SK-N-SH (cell line): ENCODE data around the gene AP5M1. TPM values are rescaled to one million over a fixed set of nuclear protein-coding genes. Genes with fewer than 3 reads are reported as not detected.
"Not testable (repeated sequence)": the region's sequence is repeated elsewhere in the genome, so short reads cannot be mapped to it uniquely, and the experiment has no call there.

Experiments
- CTCF ChIA-PET: fragments of 300-600, 350-600 bp; formaldehyde crosslinking; extraction: SDS; loops from one replicate; lab custom pipeline; 2021; lab: Yijun Ruan, JAX
- POLR2A ChIA-PET: fragments of 350-600 bp; sonication (Branson Sonifier 250); formaldehyde crosslinking; extraction: SDS; loops from one replicate; lab custom pipeline; 2020; ENCODE audit warnings: antibody characterized with exemption, inconsistent platforms; lab: Yijun Ruan, JAX
- DNase-seq: peaks from one replicate; pipeline ENCODE4 v3.0.0; 2012
- H2AFZ ChIP-seq: fragments of 200-600 bp; sonication (generic); 2 replicates; pipeline ENCODE4 v1.8.1; 2016; ENCODE audit warnings: antibody characterized with exemption, mild to moderate bottlenecking, low read depth
- H3F3A ChIP-seq: fragments of 200-600 bp; sonication (generic); replicated peaks from 2 replicates; pipeline ENCODE3; 2016; ENCODE audit warnings: antibody characterized with exemption, mild to moderate bottlenecking; ENCODE audit not compliant: insufficient read depth
- H3K27ac ChIP-seq, 2 experiments: fragments of 200-500 bp in 1 of 2; fragments of 200-600 bp in 1 of 2; sonication (Bioruptor generic) in 1 of 2; sonication (generic), shearing (Covaris generic) in 1 of 2; 2 replicates each; pipeline versions ENCODE4 v1.5.1 to v1.6.1; 2014 to 2016; ENCODE audit warnings: low read depth in 2 of 2, inconsistent platforms in 1 of 2, low read length in 1 of 2, mild to moderate bottlenecking in 1 of 2, mixed read lengths in 1 of 2
- H3K27me3 ChIP-seq: fragments of 200-600 bp; sonication (generic), shearing (Covaris generic); 2 replicates; pipeline ENCODE4 v1.6.1; 2016; ENCODE audit warnings: mixed run types; ENCODE audit not compliant: insufficient read depth
- H3K36me3 ChIP-seq, 2 experiments: fragments of 200-500 bp in 1 of 2; fragments of 200-600 bp in 1 of 2; sonication (Bioruptor generic) in 1 of 2; sonication (generic) in 1 of 2; replicated peaks in 1 of 2; 2 replicates each; pipeline versions ENCODE3 to v1.5.1; 2014 to 2016; ENCODE audit warnings: low read length in 1 of 2, mild to moderate bottlenecking in 1 of 2; ENCODE audit not compliant: insufficient read depth in 2 of 2, control insufficient read depth in 1 of 2
- H3K4me1 ChIP-seq, 2 experiments: fragments of 200-500 bp in 1 of 2; fragments of 200-600 bp in 1 of 2; sonication (Bioruptor generic) in 1 of 2; sonication (generic), shearing (Covaris generic) in 1 of 2; 2 replicates each; pipeline versions ENCODE4 v1.5.1 to v1.6.1; 2014 to 2016; ENCODE audit warnings: low read depth in 1 of 2, low read length in 1 of 2, mixed run types in 1 of 2; ENCODE audit not compliant: insufficient read depth in 2 of 2, control insufficient read depth in 1 of 2
- H3K4me2 ChIP-seq: fragments of 200-600 bp; sonication (generic), shearing (Covaris generic); 2 replicates; pipeline ENCODE4 v1.6.1; 2017; ENCODE audit warnings: mixed run types
- H3K4me3 ChIP-seq, 2 experiments: fragments of 200-500 bp in 1 of 2; fragments of 200-600 bp in 1 of 2; sonication (Bioruptor generic) in 1 of 2; sonication (generic), shearing (Covaris generic) in 1 of 2; 2 replicates each; pipeline versions ENCODE4 v1.5.1 to v1.8.1; 2014 to 2016; ENCODE audit warnings: low read depth in 2 of 2, inconsistent platforms in 1 of 2, low read length in 1 of 2, mild to moderate bottlenecking in 1 of 2, mixed read lengths in 1 of 2, moderate library complexity in 1 of 2
- H3K79me2 ChIP-seq: fragments of 200-600 bp; sonication (generic); 2 replicates; pipeline ENCODE4 v1.8.1; 2017; ENCODE audit warnings: mild to moderate bottlenecking; ENCODE audit not compliant: insufficient read depth
- H3K9ac ChIP-seq: fragments of 200-600 bp; sonication (generic); 2 replicates; pipeline ENCODE4 v1.6.1; 2017; ENCODE audit warnings: mixed run types
- H3K9me2 ChIP-seq: fragments of 200-600 bp; sonication (generic); 2 replicates; pipeline ENCODE4 v1.6.1; 2017; ENCODE audit warnings: mixed run types
- H3K9me3 ChIP-seq: fragments of 200-600 bp; sonication (generic); 2 replicates; pipeline ENCODE4 v1.6.1; 2017; ENCODE audit warnings: mixed run types, mild to moderate bottlenecking, moderate library complexity
- H4K20me1 ChIP-seq: fragments of 200-600 bp; sonication (generic); 2 replicates; pipeline ENCODE4 v1.6.1; 2017; ENCODE audit warnings: mild to moderate bottlenecking, mixed run types; ENCODE audit not compliant: insufficient read depth
- CHD2 ChIP-seq: fragments of 150-350 bp; IDR thresholded peaks from 2 replicates; pipeline ENCODE4 v1.6.1; 2018; ENCODE audit warnings: low read length; ENCODE audit not compliant: partially characterized antibody
- ELF1 ChIP-seq: IDR thresholded peaks from 2 replicates; pipeline ENCODE4 v1.4.0; 2012
- EP300 ChIP-seq, 2 experiments: IDR thresholded peaks; 2 replicates each; pipeline versions ENCODE4 v1.4.0 to v1.6.1; 2012; ENCODE audit warnings: borderline replicate concordance in 1 of 2, low read depth in 1 of 2, low read length in 1 of 2
- EZH2phosphoT487 ChIP-seq: fragments of 200-600 bp; sonication (generic); IDR thresholded peaks from 2 replicates; pipeline ENCODE4 v1.6.1; 2017; ENCODE audit warnings: low read depth, mixed run types, mild to moderate bottlenecking, antibody characterized with exemption, moderate library complexity, borderline replicate concordance
- FOXJ3 ChIP-seq: sonication (generic); formaldehyde crosslinking; IDR thresholded peaks from 2 replicates; pipeline ENCODE4 v1.5.1; 2020; ENCODE audit warnings: mild to moderate bottlenecking, missing genetic modification reagents
- FOXM1 ChIP-seq: IDR thresholded peaks from 2 replicates; pipeline ENCODE4 v1.4.0; 2012; ENCODE audit warnings: low read depth, mild to moderate bottlenecking
- GABPA ChIP-seq: IDR thresholded peaks from 2 replicates; pipeline ENCODE4 v1.4.0; 2012; ENCODE audit warnings: low read depth, mild to moderate bottlenecking
- MEF2A ChIP-seq: IDR thresholded peaks from 2 replicates; pipeline ENCODE4 v1.4.0; 2012; ENCODE audit warnings: low read depth, borderline replicate concordance
- RCOR1 ChIP-seq: fragments of 150-350 bp; IDR thresholded peaks from 2 replicates; pipeline ENCODE4 v1.6.1; 2017; ENCODE audit warnings: antibody characterized with exemption, low read length
- SIN3A ChIP-seq: IDR thresholded peaks from 2 replicates; pipeline ENCODE4 v1.6.1; 2012; ENCODE audit warnings: low read depth, mild to moderate bottlenecking, low read length, moderate library complexity, borderline replicate concordance
- YY1 ChIP-seq: IDR thresholded peaks from 2 replicates; pipeline ENCODE4 v1.4.0; 2012; ENCODE audit warnings: low read depth, mild to moderate bottlenecking
- WGBS: methylation state at CpG from one replicate; pipeline ENCODE4 v1.1.6; 2017; ENCODE audit warnings: low lambda C conversion rate; 5-methylcytosine and 5-hydroxymethylcytosine counted together
- polyA plus RNA-seq, 3 experiments: library from polyadenylated mRNA; depleted of rRNA; stranded (reverse); fragments of >200 nt; gene quantifications; 2 replicates each; pipeline ENCODE4 v1.2.3, GENCODE V29; 2012
- TF ChIP-seq, protein P1 (sequence below): fragments of 200-600 bp; sonication (generic); IDR thresholded peaks from 2 replicates; pipeline ENCODE4 v1.6.1; 2017; ENCODE audit warnings: antibody characterized with exemption, mild to moderate bottlenecking, moderate library complexity
- TF ChIP-seq, protein P2 (sequence below): IDR thresholded peaks from 2 replicates; pipeline ENCODE4; 2012
- TF ChIP-seq, protein P3 (sequence below): fragments of 150-350 bp; IDR thresholded peaks from 2 replicates; pipeline ENCODE4 v1.6.1; 2016; ENCODE audit warnings: mild to moderate bottlenecking, low read depth, low read length
- TF ChIP-seq, protein P4 (sequence below): IDR thresholded peaks from 2 replicates; pipeline ENCODE4 v1.4.0; 2012; ENCODE audit warnings: low read depth
- TF ChIP-seq, protein P5 (sequence below): fragments of 150-350 bp; IDR thresholded peaks from 2 replicates; pipeline ENCODE4 v1.6.1; 2017; ENCODE audit warnings: antibody characterized with exemption, low read length, low read depth, borderline replicate concordance
- TF ChIP-seq, protein P6 (sequence below): IDR thresholded peaks from 2 replicates; pipeline ENCODE4 v1.6.1; 2012; ENCODE audit warnings: mild to moderate bottlenecking, low read depth, low read length, moderate library complexity

Gene AP5M1
- polyA plus RNA-seq, 1 of the 3 experiments (the other 2 are of a cell fraction), result 13.1 TPM

DNA sequence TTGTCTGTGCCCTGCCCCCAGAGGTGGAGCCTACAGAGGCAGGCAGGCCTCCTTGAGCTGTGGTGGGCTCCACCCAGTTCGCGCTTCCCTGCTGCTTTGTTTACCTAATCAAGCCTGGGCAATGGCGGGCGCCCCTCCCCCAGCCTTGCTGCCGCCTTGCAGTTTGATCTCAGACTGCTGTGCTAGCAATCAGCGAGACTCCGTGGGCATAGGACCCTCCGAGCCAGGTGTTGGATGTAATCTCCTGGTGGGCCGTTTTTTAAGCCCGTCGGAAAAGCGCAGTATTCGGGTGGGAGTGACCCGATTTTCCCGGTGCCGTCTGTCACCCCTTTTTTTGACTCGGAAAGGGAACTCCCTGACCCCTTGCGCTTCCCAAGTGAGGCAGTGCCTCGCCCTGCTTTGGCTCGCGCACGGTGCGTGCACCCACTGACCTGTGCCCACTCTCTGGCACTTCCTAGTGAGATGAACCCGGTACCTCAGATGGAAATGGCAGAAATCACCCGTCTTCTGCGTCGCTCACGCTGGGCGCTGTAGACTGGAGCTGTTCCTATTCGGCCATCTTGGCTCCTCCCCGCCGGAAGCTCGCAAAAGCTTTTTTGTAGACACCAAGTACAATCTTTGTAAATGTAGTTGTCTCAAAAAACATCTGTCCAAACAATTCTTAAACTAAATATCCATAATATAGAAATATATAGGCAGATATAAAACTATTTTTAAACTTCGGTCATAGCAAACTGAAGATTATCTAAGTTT is 75.0 kb downstream of the AP5M1 start:
- 16% methylated on average over 30 of the region's 34 CpGs for WGBS
- H3K9ac ChIP-seq, result not testable (repeated sequence)

DNA sequence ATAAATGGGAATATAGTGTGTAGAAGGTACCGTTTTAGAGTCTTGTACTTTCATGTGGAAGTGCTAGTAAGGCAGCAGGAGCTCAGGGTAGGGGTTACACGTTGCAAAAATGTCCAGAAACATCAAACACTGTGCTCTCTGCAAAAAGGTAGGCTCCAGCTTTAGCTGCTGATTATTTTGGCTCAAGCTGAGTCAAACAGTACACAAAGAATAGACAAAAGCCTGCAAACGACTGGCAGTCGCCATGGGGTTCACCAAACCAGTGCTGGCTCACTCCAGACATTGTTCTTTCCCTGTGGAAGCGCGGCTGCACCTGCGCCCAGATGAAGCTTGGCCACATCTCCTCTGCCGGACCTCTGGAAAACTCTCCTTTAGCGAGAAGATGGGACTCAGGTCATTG is 76.3 kb downstream of the AP5M1 start:
- Histone ChIP-seq H3K79me2 (no peaks in the 10 kb centered on the region), H2AFZ (no peak overlapping the region), H3K9me2 (no peaks in the 10 kb centered on the region), H3K36me3 (no peaks in the 10 kb centered on the region), H4K20me1 (no peaks in the 10 kb centered on the region), H3K4me2 (no peak overlapping the region), H3F3A (no peaks in the 10 kb centered on the region), H3K9me3 (no peaks in the 10 kb centered on the region), H3K4me3 (no peak overlapping the region), H3K27me3 (no peaks in the 10 kb centered on the region), H3K27ac (no peak overlapping the region)
- ChIA-PET POLR2A (no interaction called here), CTCF (interaction anchor here (1.3 kb wide), 1 partner anchor 871 kb away, joined by 3 read pairs; no protein-coding TSS in a partner anchor)
- no peak for DNase-seq
- TF ChIP-seq EZH2phosphoT487 (no peak), GABPA (no peak), SIN3A (no peak), YY1 (no peak), CHD2 (no peak), ELF1 (no peak), MEF2A (no peak), FOXM1 (no peak), RCOR1 (no peak), EP300 (IDR thresholded peaks at IDR 0.05; ENCODE audit: borderline replicate concordance in 1 of 2, low read depth in 1 of 2, low read length in 1 of 2) (no peak), FOXJ3 (no peak)
- TF ChIP-seq, protein P1, sequence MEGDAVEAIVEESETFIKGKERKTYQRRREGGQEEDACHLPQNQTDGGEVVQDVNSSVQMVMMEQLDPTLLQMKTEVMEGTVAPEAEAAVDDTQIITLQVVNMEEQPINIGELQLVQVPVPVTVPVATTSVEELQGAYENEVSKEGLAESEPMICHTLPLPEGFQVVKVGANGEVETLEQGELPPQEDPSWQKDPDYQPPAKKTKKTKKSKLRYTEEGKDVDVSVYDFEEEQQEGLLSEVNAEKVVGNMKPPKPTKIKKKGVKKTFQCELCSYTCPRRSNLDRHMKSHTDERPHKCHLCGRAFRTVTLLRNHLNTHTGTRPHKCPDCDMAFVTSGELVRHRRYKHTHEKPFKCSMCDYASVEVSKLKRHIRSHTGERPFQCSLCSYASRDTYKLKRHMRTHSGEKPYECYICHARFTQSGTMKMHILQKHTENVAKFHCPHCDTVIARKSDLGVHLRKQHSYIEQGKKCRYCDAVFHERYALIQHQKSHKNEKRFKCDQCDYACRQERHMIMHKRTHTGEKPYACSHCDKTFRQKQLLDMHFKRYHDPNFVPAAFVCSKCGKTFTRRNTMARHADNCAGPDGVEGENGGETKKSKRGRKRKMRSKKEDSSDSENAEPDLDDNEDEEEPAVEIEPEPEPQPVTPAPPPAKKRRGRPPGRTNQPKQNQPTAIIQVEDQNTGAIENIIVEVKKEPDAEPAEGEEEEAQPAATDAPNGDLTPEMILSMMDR, result no peak
- TF ChIP-seq, protein P2, sequence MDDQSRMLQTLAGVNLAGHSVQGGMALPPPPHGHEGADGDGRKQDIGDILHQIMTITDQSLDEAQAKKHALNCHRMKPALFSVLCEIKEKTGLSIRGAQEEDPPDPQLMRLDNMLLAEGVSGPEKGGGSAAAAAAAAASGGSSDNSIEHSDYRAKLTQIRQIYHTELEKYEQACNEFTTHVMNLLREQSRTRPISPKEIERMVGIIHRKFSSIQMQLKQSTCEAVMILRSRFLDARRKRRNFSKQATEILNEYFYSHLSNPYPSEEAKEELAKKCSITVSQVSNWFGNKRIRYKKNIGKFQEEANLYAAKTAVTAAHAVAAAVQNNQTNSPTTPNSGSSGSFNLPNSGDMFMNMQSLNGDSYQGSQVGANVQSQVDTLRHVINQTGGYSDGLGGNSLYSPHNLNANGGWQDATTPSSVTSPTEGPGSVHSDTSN, result no peak
- TF ChIP-seq, protein P3, sequence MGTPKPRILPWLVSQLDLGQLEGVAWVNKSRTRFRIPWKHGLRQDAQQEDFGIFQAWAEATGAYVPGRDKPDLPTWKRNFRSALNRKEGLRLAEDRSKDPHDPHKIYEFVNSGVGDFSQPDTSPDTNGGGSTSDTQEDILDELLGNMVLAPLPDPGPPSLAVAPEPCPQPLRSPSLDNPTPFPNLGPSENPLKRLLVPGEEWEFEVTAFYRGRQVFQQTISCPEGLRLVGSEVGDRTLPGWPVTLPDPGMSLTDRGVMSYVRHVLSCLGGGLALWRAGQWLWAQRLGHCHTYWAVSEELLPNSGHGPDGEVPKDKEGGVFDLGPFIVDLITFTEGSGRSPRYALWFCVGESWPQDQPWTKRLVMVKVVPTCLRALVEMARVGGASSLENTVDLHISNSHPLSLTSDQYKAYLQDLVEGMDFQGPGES, result no peak
- TF ChIP-seq, protein P4, sequence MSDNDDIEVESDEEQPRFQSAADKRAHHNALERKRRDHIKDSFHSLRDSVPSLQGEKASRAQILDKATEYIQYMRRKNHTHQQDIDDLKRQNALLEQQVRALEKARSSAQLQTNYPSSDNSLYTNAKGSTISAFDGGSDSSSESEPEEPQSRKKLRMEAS, result no peak
- TF ChIP-seq, protein P5, sequence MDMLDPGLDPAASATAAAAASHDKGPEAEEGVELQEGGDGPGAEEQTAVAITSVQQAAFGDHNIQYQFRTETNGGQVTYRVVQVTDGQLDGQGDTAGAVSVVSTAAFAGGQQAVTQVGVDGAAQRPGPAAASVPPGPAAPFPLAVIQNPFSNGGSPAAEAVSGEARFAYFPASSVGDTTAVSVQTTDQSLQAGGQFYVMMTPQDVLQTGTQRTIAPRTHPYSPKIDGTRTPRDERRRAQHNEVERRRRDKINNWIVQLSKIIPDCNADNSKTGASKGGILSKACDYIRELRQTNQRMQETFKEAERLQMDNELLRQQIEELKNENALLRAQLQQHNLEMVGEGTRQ, result no peak
- TF ChIP-seq, protein P6, sequence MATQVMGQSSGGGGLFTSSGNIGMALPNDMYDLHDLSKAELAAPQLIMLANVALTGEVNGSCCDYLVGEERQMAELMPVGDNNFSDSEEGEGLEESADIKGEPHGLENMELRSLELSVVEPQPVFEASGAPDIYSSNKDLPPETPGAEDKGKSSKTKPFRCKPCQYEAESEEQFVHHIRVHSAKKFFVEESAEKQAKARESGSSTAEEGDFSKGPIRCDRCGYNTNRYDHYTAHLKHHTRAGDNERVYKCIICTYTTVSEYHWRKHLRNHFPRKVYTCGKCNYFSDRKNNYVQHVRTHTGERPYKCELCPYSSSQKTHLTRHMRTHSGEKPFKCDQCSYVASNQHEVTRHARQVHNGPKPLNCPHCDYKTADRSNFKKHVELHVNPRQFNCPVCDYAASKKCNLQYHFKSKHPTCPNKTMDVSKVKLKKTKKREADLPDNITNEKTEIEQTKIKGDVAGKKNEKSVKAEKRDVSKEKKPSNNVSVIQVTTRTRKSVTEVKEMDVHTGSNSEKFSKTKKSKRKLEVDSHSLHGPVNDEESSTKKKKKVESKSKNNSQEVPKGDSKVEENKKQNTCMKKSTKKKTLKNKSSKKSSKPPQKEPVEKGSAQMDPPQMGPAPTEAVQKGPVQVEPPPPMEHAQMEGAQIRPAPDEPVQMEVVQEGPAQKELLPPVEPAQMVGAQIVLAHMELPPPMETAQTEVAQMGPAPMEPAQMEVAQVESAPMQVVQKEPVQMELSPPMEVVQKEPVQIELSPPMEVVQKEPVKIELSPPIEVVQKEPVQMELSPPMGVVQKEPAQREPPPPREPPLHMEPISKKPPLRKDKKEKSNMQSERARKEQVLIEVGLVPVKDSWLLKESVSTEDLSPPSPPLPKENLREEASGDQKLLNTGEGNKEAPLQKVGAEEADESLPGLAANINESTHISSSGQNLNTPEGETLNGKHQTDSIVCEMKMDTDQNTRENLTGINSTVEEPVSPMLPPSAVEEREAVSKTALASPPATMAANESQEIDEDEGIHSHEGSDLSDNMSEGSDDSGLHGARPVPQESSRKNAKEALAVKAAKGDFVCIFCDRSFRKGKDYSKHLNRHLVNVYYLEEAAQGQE, result no peak
- TF ChIP-seq, all 33 proteins: peak for 0
- no peaks in the 10 kb centered on the region for H3K4me1 ChIP-seq
- H3K9ac ChIP-seq, result no peak overlapping the region
- WGBS, result 59% methylated on average over 9 of the region's 9 CpGs

More for the DNA sequence above, 75.0 kb downstream of the AP5M1 start:
- H3K27me3 ChIP-seq, H3K27ac ChIP-seq, H3K4me2 ChIP-seq, H3K9me2 ChIP-seq, H3K9me3 ChIP-seq, H4K20me1 ChIP-seq, CTCF ChIA-PET, POLR2A ChIA-PET, H3F3A ChIP-seq: not testable (repeated sequence)
- H2AFZ ChIP-seq, result peak overlapping the region; percentile 41; the same call in 1 of the 2 replicates
- TF ChIP-seq YY1 (peak; percentile 71), GABPA (peak; percentile 12; the same call in 1 of the 2 replicates)
- TF ChIP-seq, all 33 proteins: peak for 2; not testable (repeated sequence) for 31
- H3K79me2 ChIP-seq, H3K4me1 ChIP-seq, H3K36me3 ChIP-seq, DNase-seq: not testable (repeated sequence)
- H3K4me3 ChIP-seq, result peak overlapping the region; percentile 42 to 47; a peak in 3 of 4 replicates
